Measurements from ENCODE around the gene MACO1.
"Not testable (repeated sequence)": the region's sequence is repeated elsewhere in the genome, so short reads cannot be mapped to it uniquely, and the experiment has no call there.

MACO1 gene

GRCh38 chr1:25437672-25438071 lies 7.0 kb downstream of the MACO1 start:
- H3K36me3 ChIP-seq (ENCODE audit: control insufficient read depth, insufficient read depth, low read length), result peaks cover 20% of the 10 kb centered on the region
- no peak overlapping the region for H3K27ac ChIP-seq (ENCODE audit: low read depth, low read length, severe bottlenecking)
- H3K4me1 ChIP-seq (ENCODE audit: control insufficient read depth, insufficient read depth, low read length, poor library complexity, severe bottlenecking), result peaks cover 12% of the 10 kb centered on the region
- WGBS, 2 experiments (ENCODE audit: insufficient coverage in 2 of 2), result 89 to 96% methylated on average over 4 to 7 of the region's 8 CpGs
- H3K4me3 ChIP-seq (ENCODE audit: extremely low read depth, insufficient read depth, low read length, poor library complexity, severe bottlenecking), result no peak overlapping the region
- no peaks in the 10 kb centered on the region for H3K9me3 ChIP-seq (ENCODE audit: control insufficient read depth, low read length)

GRCh38 chr1:25439287-25439686 lies 8.6 kb downstream of the MACO1 start:
- WGBS, 2 experiments (ENCODE audit: insufficient coverage in 2 of 2), result 90 to 91% methylated on average over 5 to 6 of the region's 6 CpGs
- H3K36me3 ChIP-seq (ENCODE audit: control insufficient read depth, insufficient read depth, low read length), result peaks cover 20% of the 10 kb centered on the region
- H3K4me1 ChIP-seq (ENCODE audit: control insufficient read depth, insufficient read depth, low read length, poor library complexity, severe bottlenecking), result peaks cover 6% of the 10 kb centered on the region
- H3K27ac ChIP-seq (ENCODE audit: low read depth, low read length, severe bottlenecking), result no peak overlapping the region
- no peaks in the 10 kb centered on the region for H3K9me3 ChIP-seq (ENCODE audit: control insufficient read depth, low read length)
- H3K4me3 ChIP-seq (ENCODE audit: extremely low read depth, insufficient read depth, low read length, poor library complexity, severe bottlenecking), result no peak overlapping the region

GRCh38 chr1:25442178-25442577 lies 11.5 kb downstream of the MACO1 start:
- Histone ChIP-seq H3K9me3 (ENCODE audit: control insufficient read depth, low read length) (no peaks in the 10 kb centered on the region), H3K27ac (ENCODE audit: low read depth, low read length, severe bottlenecking) (no peak overlapping the region), H3K4me1 (ENCODE audit: control insufficient read depth, insufficient read depth, low read length, poor library complexity, severe bottlenecking) (peaks cover 6% of the 10 kb centered on the region), H3K4me3 (ENCODE audit: extremely low read depth, insufficient read depth, low read length, poor library complexity, severe bottlenecking) (no peak overlapping the region), H3K36me3 (ENCODE audit: control insufficient read depth, insufficient read depth, low read length) (peaks cover 23% of the 10 kb centered on the region)
- 88 to 100% methylated on average over 1 of the region's 1 CpG for WGBS, 2 experiments (ENCODE audit: insufficient coverage in 2 of 2)

GRCh38 chr1:25443030-25443699 lies 12.5 kb downstream of the MACO1 start:
- Histone ChIP-seq H3K9me3 (ENCODE audit: control insufficient read depth, low read length) (no peaks in the 10 kb centered on the region), H3K4me1 (ENCODE audit: control insufficient read depth, insufficient read depth, low read length, poor library complexity, severe bottlenecking) (peaks cover 6% of the 10 kb centered on the region), H3K36me3 (ENCODE audit: control insufficient read depth, insufficient read depth, low read length) (peaks cover 23% of the 10 kb centered on the region), H3K4me3 (ENCODE audit: extremely low read depth, insufficient read depth, low read length, poor library complexity, severe bottlenecking) (no peak overlapping the region), H3K27ac (ENCODE audit: low read depth, low read length, severe bottlenecking) (no peak overlapping the region)
- 95 to 96% methylated on average over 4 of the region's 4 CpGs for WGBS, 2 experiments (ENCODE audit: insufficient coverage in 2 of 2)

GRCh38 chr1:25444604-25445003 lies 13.9 kb downstream of the MACO1 start:
- not testable (repeated sequence) for H3K9me3 ChIP-seq (ENCODE audit: control insufficient read depth, low read length); H3K4me1 ChIP-seq (ENCODE audit: control insufficient read depth, insufficient read depth, low read length, poor library complexity, severe bottlenecking); H3K27ac ChIP-seq (ENCODE audit: low read depth, low read length, severe bottlenecking); H3K4me3 ChIP-seq (ENCODE audit: extremely low read depth, insufficient read depth, low read length, poor library complexity, severe bottlenecking)
- WGBS, 2 experiments (ENCODE audit: insufficient coverage in 2 of 2), result 100% methylated on average over 2 to 5 of the region's 5 CpGs
- peaks cover 24% of the 10 kb centered on the region for H3K36me3 ChIP-seq (ENCODE audit: control insufficient read depth, insufficient read depth, low read length)

GRCh38 chr1:25445993-25446538 lies 15.4 kb downstream of the MACO1 start:
- WGBS, 2 experiments (ENCODE audit: insufficient coverage in 2 of 2), result 86 to 100% methylated on average over 1 to 2 of the region's 2 CpGs
- Histone ChIP-seq H3K36me3 (ENCODE audit: control insufficient read depth, insufficient read depth, low read length) (peaks cover 29% of the 10 kb centered on the region), H3K4me1 (ENCODE audit: control insufficient read depth, insufficient read depth, low read length, poor library complexity, severe bottlenecking) (peaks cover 6% of the 10 kb centered on the region), H3K4me3 (ENCODE audit: extremely low read depth, insufficient read depth, low read length, poor library complexity, severe bottlenecking) (no peak overlapping the region), H3K27ac (ENCODE audit: low read depth, low read length, severe bottlenecking) (no peak overlapping the region), H3K9me3 (ENCODE audit: control insufficient read depth, low read length) (no peaks in the 10 kb centered on the region)

GRCh38 chr1:25447547-25447946 lies 16.9 kb downstream of the MACO1 start:
- Histone ChIP-seq H3K27ac (ENCODE audit: low read depth, low read length, severe bottlenecking) (no peak overlapping the region), H3K4me3 (ENCODE audit: extremely low read depth, insufficient read depth, low read length, poor library complexity, severe bottlenecking) (no peak overlapping the region), H3K9me3 (ENCODE audit: control insufficient read depth, low read length) (no peaks in the 10 kb centered on the region), H3K4me1 (ENCODE audit: control insufficient read depth, insufficient read depth, low read length, poor library complexity, severe bottlenecking) (no peaks in the 10 kb centered on the region), H3K36me3 (ENCODE audit: control insufficient read depth, insufficient read depth, low read length) (peaks cover 36% of the 10 kb centered on the region)

GRCh38 chr1:25450891-25451290 lies 20.2 kb downstream of the MACO1 start:
- Histone ChIP-seq H3K36me3 (ENCODE audit: control insufficient read depth, insufficient read depth, low read length) (peaks cover 48% of the 10 kb centered on the region), H3K9me3 (ENCODE audit: control insufficient read depth, low read length) (no peaks in the 10 kb centered on the region), H3K27ac (ENCODE audit: low read depth, low read length, severe bottlenecking) (no peak overlapping the region), H3K4me1 (ENCODE audit: control insufficient read depth, insufficient read depth, low read length, poor library complexity, severe bottlenecking) (no peaks in the 10 kb centered on the region), H3K4me3 (ENCODE audit: extremely low read depth, insufficient read depth, low read length, poor library complexity, severe bottlenecking) (no peak overlapping the region)
- WGBS, 2 experiments (ENCODE audit: insufficient coverage in 2 of 2), result no CpG with 5 or more reads among the region's 2 CpGs

- Histone ChIP-seq H3K36me3 (ENCODE audit: control insufficient read depth, insufficient read depth, low read length) (peaks cover 49% of the 10 kb centered on the region), H3K27ac (ENCODE audit: low read depth, low read length, severe bottlenecking) (no peak overlapping the region), H3K4me3 (ENCODE audit: extremely low read depth, insufficient read depth, low read length, poor library complexity, severe bottlenecking) (no peak overlapping the region), H3K9me3 (ENCODE audit: control insufficient read depth, low read length) (no peaks in the 10 kb centered on the region), H3K4me1 (ENCODE audit: control insufficient read depth, insufficient read depth, low read length, poor library complexity, severe bottlenecking) (no peaks in the 10 kb centered on the region)
- WGBS, 2 experiments (ENCODE audit: insufficient coverage in 2 of 2), result 100% methylated on average over 1 of the region's 3 CpGs
Measured at GRCh38 chr1:25451908-25452307, 21.2 kb downstream of the MACO1 start.

GRCh38 chr1:25456502-25456901 lies 25.8 kb downstream of the MACO1 start:
- WGBS, 2 experiments (ENCODE audit: insufficient coverage in 2 of 2), result 100% methylated on average over 2 of the region's 4 CpGs; no CpG with 5 or more reads in 1 of the 2 experiments
- Histone ChIP-seq H3K9me3 (ENCODE audit: control insufficient read depth, low read length) (no peaks in the 10 kb centered on the region), H3K4me3 (ENCODE audit: extremely low read depth, insufficient read depth, low read length, poor library complexity, severe bottlenecking) (no peak overlapping the region), H3K27ac (ENCODE audit: low read depth, low read length, severe bottlenecking) (no peak overlapping the region), H3K4me1 (ENCODE audit: control insufficient read depth, insufficient read depth, low read length, poor library complexity, severe bottlenecking) (no peaks in the 10 kb centered on the region), H3K36me3 (ENCODE audit: control insufficient read depth, insufficient read depth, low read length) (peaks cover 66% of the 10 kb centered on the region)

GRCh38 chr1:25458541-25459298 lies 28.0 kb downstream of the MACO1 start:
- H3K4me3 ChIP-seq (ENCODE audit: extremely low read depth, insufficient read depth, low read length, poor library complexity, severe bottlenecking), result no peak overlapping the region
- peaks cover 73% of the 10 kb centered on the region for H3K36me3 ChIP-seq (ENCODE audit: control insufficient read depth, insufficient read depth, low read length)
- 92 to 100% methylated on average over 4 to 6 of the region's 7 CpGs for WGBS, 2 experiments (ENCODE audit: insufficient coverage in 2 of 2)
- H3K9me3 ChIP-seq (ENCODE audit: control insufficient read depth, low read length), result no peaks in the 10 kb centered on the region
- H3K27ac ChIP-seq (ENCODE audit: low read depth, low read length, severe bottlenecking), result no peak overlapping the region
- H3K4me1 ChIP-seq (ENCODE audit: control insufficient read depth, insufficient read depth, low read length, poor library complexity, severe bottlenecking), result no peaks in the 10 kb centered on the region
